ENCODE measurements around the gene TTC31. TPM values are rescaled to one million over a fixed set of nuclear protein-coding genes. Genes with fewer than 3 reads are reported as not detected.
A peak's percentile ranks its signal among the peaks of the same experiment; 100 is the strongest.

Gene TTC31
- total and polyA plus RNA-seq, 7 donors, result 5.4 to 13.2 (median 9.4) TPM

DNA sequence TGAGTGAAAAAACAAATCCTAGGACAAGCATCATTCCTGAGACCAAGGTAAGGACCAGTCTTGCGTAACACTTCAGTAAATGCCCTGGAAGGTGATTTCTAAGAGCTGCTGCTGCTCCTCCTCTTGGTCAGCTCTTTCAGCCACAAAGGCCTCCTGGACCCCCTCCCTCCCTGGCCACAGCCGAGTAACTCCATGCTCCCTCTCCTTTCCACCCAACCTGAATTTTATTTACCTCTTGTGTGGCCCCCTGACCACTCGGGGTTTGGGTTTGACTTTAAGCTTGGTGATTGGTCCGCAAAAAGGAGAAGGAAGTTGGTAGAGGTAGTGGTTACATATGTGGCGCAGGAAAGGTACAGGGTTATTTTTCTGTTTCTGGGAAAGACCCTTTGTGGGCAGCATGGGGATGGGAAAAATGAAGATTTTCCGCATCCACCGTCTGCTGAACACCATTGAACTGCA is 56.0 kb downstream of the TTC31 start:
- WGBS, 3 donors, result 77 to 81% (median 77%) methylated on average over 7 of the region's 7 CpGs

GRCh38 chr2:74540291-74540690 is 57.4 kb downstream of the TTC31 start:
- no peaks in the 10 kb centered on the region for H3K27me3 ChIP-seq (ENCODE audit: insufficient read depth in 3 of 3, low read length in 2 of 3)
- DNase-seq (peak; percentile 73 to 78), ATAC-seq (peak in 3 of 4 donors; percentile 28 to 55 (median 54))
- peak overlapping the region; percentile 23 for H3K27ac ChIP-seq
- no peaks in the 10 kb centered on the region for H3K4me1 ChIP-seq
- no peaks in the 10 kb centered on the region for H3K9me3 ChIP-seq
- H3K36me3 ChIP-seq (ENCODE audit: insufficient read depth in 1 of 2, low read depth in 1 of 2), result no peaks in the 10 kb centered on the region
- TF ChIP-seq, protein P1, sequence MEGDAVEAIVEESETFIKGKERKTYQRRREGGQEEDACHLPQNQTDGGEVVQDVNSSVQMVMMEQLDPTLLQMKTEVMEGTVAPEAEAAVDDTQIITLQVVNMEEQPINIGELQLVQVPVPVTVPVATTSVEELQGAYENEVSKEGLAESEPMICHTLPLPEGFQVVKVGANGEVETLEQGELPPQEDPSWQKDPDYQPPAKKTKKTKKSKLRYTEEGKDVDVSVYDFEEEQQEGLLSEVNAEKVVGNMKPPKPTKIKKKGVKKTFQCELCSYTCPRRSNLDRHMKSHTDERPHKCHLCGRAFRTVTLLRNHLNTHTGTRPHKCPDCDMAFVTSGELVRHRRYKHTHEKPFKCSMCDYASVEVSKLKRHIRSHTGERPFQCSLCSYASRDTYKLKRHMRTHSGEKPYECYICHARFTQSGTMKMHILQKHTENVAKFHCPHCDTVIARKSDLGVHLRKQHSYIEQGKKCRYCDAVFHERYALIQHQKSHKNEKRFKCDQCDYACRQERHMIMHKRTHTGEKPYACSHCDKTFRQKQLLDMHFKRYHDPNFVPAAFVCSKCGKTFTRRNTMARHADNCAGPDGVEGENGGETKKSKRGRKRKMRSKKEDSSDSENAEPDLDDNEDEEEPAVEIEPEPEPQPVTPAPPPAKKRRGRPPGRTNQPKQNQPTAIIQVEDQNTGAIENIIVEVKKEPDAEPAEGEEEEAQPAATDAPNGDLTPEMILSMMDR (IDR thresholded peaks at IDR 0.05), result no peak
- intact Hi-C loops (cut with DNase I), result no loop called here
- no peak overlapping the region for H3K4me3 ChIP-seq
- 31 to 48% (median 36%) methylated on average over 5 of the region's 5 CpGs for WGBS, 3 donors

More for the DNA sequence above, 56.0 kb downstream of the TTC31 start:
- TF ChIP-seq, protein P1 (IDR thresholded peaks at IDR 0.05), result no peak
- DNase-seq, result no peak
- no peak for ATAC-seq
- no peak overlapping the region for H3K4me3 ChIP-seq
- no peaks in the 10 kb centered on the region for H3K27me3 ChIP-seq (ENCODE audit: insufficient read depth in 3 of 3, low read length in 2 of 3)
- intact Hi-C loops (cut with DNase I), result no loop called here
- H3K27ac ChIP-seq, result no peak overlapping the region
- H3K9me3 ChIP-seq, result no peaks in the 10 kb centered on the region
- no peaks in the 10 kb centered on the region for H3K4me1 ChIP-seq
- H3K36me3 ChIP-seq (ENCODE audit: insufficient read depth in 1 of 2, low read depth in 1 of 2), result peaks cover 0 to 1% of the 10 kb centered on the region in 2 donors

DNA sequence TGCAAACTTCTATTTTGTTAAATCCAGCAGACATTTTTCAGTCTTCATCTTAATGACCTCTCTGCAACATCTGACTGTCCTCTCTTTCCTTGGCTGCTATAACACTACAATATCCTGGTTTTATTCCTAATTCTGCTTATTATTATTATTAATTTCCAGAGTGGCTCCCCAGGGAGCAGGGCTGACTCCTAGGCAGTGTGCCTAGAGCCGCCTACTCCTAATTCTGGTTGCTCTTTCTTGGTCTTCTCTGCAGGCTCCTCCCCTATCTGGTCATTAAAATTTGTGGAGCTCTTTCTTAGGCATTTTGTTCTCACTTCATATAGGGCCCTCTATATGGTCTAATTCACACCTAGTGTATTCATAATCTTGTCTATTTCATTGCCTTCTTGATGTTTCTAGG is 60.1 kb downstream of the TTC31 start:
- Histone ChIP-seq H3K27me3 (ENCODE audit: insufficient read depth in 3 of 3, low read length in 2 of 3) (no peaks in the 10 kb centered on the region), H3K36me3 (ENCODE audit: insufficient read depth in 1 of 2, low read depth in 1 of 2) (no peaks in the 10 kb centered on the region), H3K27ac (no peak overlapping the region), H3K9me3 (no peaks in the 10 kb centered on the region), H3K4me3 (no peak overlapping the region), H3K4me1 (no peaks in the 10 kb centered on the region)
- TF ChIP-seq, protein P1 (IDR thresholded peaks at IDR 0.05), result no peak
- intact Hi-C loops (cut with DNase I), result no loop called here
- 74 to 88% (median 79%) methylated on average over 1 of the region's 1 CpG for WGBS, 3 donors
- ATAC-seq (no peak), DNase-seq (no peak)

Other genes with a start within 250 kb of the TTC31 start
- gene SLC4A5, start 139.7 kb upstream of the TTC31 start, total RNA-seq, result 1 to 10 TPM in 3 of 4 donors, under 1 TPM in 1; 0.57 to 5.7 (median 2.3) TPM
- gene SLC4A5, start 139.7 kb upstream of the TTC31 start, polyA plus RNA-seq, result under 1 TPM; 0.27 to 0.53 (median 0.42) TPM
- 100 to 1,000 TPM in 3 of 4 donors, 10 to 100 TPM in 1; 99.0 to 131 (median 116) TPM for gene DCTN1, start 102.8 kb upstream of the TTC31 start, total RNA-seq
- 10 to 100 TPM; 45.6 to 61.3 (median 52.1) TPM for gene DCTN1, start 102.8 kb upstream of the TTC31 start, polyA plus RNA-seq
- under 1 TPM; 0.15 to 0.46 (median 0.39) TPM for gene C2orf81, start 61.5 kb upstream of the TTC31 start, total RNA-seq
- gene C2orf81, start 61.5 kb upstream of the TTC31 start, polyA plus RNA-seq, result under 1 TPM; 0.06 to 0.34 (median 0.23) TPM
- 1 to 10 TPM; 1.1 to 1.6 (median 1.4) TPM for gene WDR54, start 61.4 kb upstream of the TTC31 start, total RNA-seq
- gene WDR54, start 61.4 kb upstream of the TTC31 start, polyA plus RNA-seq, result 1 to 10 TPM in 2 of 3 donors, under 1 TPM in 1; 0.52 to 2.4 (median 2.4) TPM
- gene RTKN, start 41.1 kb upstream of the TTC31 start, total RNA-seq, result 10 to 100 TPM in 2 of 4 donors, 1 to 10 TPM in 2; 6.0 to 18.8 (median 9.0) TPM
- gene RTKN, start 41.1 kb upstream of the TTC31 start, polyA plus RNA-seq, result 10 to 100 TPM in 1 of 3 donors, 1 to 10 TPM in 2; 3.1 to 12.1 (median 6.6) TPM
- 10 to 100 TPM; 23.6 to 39.0 (median 28.6) TPM for gene INO80B, start 28.0 kb upstream of the TTC31 start, total RNA-seq
- 10 to 100 TPM; 29.1 to 61.1 (median 41.7) TPM for gene INO80B, start 28.0 kb upstream of the TTC31 start, polyA plus RNA-seq
- gene WBP1, start 24.6 kb upstream of the TTC31 start, total RNA-seq, result 10 to 100 TPM; 21.6 to 41.3 (median 23.4) TPM
- gene WBP1, start 24.6 kb upstream of the TTC31 start, polyA plus RNA-seq, result 10 to 100 TPM; 19.4 to 26.2 (median 24.7) TPM
- gene MOGS, start 17.7 kb upstream of the TTC31 start, total RNA-seq, result 10 to 100 TPM; 17.1 to 26.4 (median 24.2) TPM
- gene MOGS, start 17.7 kb upstream of the TTC31 start, polyA plus RNA-seq, result 10 to 100 TPM; 19.8 to 38.8 (median 25.2) TPM
- gene MRPL53, start 10.4 kb upstream of the TTC31 start, total RNA-seq, result 100 to 1,000 TPM; 118 to 157 (median 138) TPM
- 10 to 100 TPM; 63.7 to 90.0 (median 63.9) TPM for gene MRPL53, start 10.4 kb upstream of the TTC31 start, polyA plus RNA-seq
- gene CCDC142, start 83 bp upstream of the TTC31 start, total RNA-seq, result 1 to 10 TPM; 2.7 to 8.3 (median 4.5) TPM
- 1 to 10 TPM; 1.4 to 8.7 (median 2.5) TPM for gene CCDC142, start 83 bp upstream of the TTC31 start, polyA plus RNA-seq
- under 1 TPM in 2 of 4 donors, not detected in 2; 0.15 to 0.36 TPM for gene LBX2, start 16.5 kb downstream of the TTC31 start, total RNA-seq
- gene LBX2, start 16.5 kb downstream of the TTC31 start, polyA plus RNA-seq, result under 1 TPM; 0.14 to 0.68 (median 0.26) TPM
- gene PCGF1, start 24.6 kb downstream of the TTC31 start, total RNA-seq, result 10 to 100 TPM; 14.3 to 32.0 (median 21.5) TPM
- 10 to 100 TPM; 25.6 to 60.3 (median 44.9) TPM for gene PCGF1, start 24.6 kb downstream of the TTC31 start, polyA plus RNA-seq
- not detected for gene TLX2, start 31.4 kb downstream of the TTC31 start, total RNA-seq
- not detected for gene TLX2, start 31.4 kb downstream of the TTC31 start, polyA plus RNA-seq
- not detected for gene DQX1, start 43.1 kb downstream of the TTC31 start, total RNA-seq
- gene DQX1, start 43.1 kb downstream of the TTC31 start, polyA plus RNA-seq, result under 1 TPM; 0.19 to 0.27 (median 0.27) TPM
- gene AUP1, start 46.6 kb downstream of the TTC31 start, total RNA-seq, result 10 to 100 TPM; 56.0 to 94.7 (median 84.6) TPM
- gene AUP1, start 46.6 kb downstream of the TTC31 start, polyA plus RNA-seq, result 100 to 1,000 TPM; 123 to 205 (median 169) TPM
- gene HTRA2, start 46.9 kb downstream of the TTC31 start, total RNA-seq, result 10 to 100 TPM; 23.0 to 30.9 (median 27.2) TPM
- gene HTRA2, start 46.9 kb downstream of the TTC31 start, polyA plus RNA-seq, result 10 to 100 TPM; 24.2 to 54.4 (median 41.8) TPM
- gene LOXL3, start 70.9 kb downstream of the TTC31 start, total RNA-seq, result 1 to 10 TPM in 3 of 4 donors, under 1 TPM in 1; 0.99 to 2.3 (median 1.6) TPM
- gene LOXL3, start 70.9 kb downstream of the TTC31 start, polyA plus RNA-seq, result under 1 TPM; 0.62 to 0.64 (median 0.64) TPM
- gene DOK1, start 71.6 kb downstream of the TTC31 start, total RNA-seq, result 1 to 10 TPM; 1.2 to 3.8 (median 2.0) TPM
- 1 to 10 TPM; 1.0 to 2.0 (median 1.1) TPM for gene DOK1, start 71.6 kb downstream of the TTC31 start, polyA plus RNA-seq
- gene M1AP, start 165.2 kb downstream of the TTC31 start, total RNA-seq, result under 1 TPM in 1 of 4 donors, not detected in 3; 0.21 TPM
- gene M1AP, start 165.2 kb downstream of the TTC31 start, polyA plus RNA-seq, result under 1 TPM in 1 of 3 donors, not detected in 2; 0.01 TPM
- gene SEMA4F, start 171.2 kb downstream of the TTC31 start, total RNA-seq, result 1 to 10 TPM; 2.0 to 5.7 (median 2.5) TPM
- gene SEMA4F, start 171.2 kb downstream of the TTC31 start, polyA plus RNA-seq, result 1 to 10 TPM in 1 of 3 donors, under 1 TPM in 2; 0.59 to 1.5 (median 0.72) TPM